CD4-positive, alpha-beta T cell (primary cell): Measurements from ENCODE around the gene ZNF423. TPM values are rescaled to one million over a fixed set of nuclear protein-coding genes. Genes with fewer than 3 reads are reported as not detected.

Experiments
- ATAC-seq: fragments of 200-7000 bp; cut with Tn5 transposase; one replicate; pipeline ENCODE4 v1.10.0; 2022; ENCODE audit warnings: mild to moderate bottlenecking; ENCODE audit not compliant: poor library complexity
- CTCF ChIA-PET: fragments of 350-600 bp; sonication (Branson Sonifier 250); formaldehyde crosslinking; loops from one replicate; lab custom pipeline; 2021; ENCODE audit warnings: antibody characterized with exemption, inconsistent platforms; lab: Charles Lee
- POLR2A ChIA-PET: fragments of 350-600 bp; sonication (Branson Sonifier 250); formaldehyde crosslinking; loops from one replicate; lab custom pipeline; 2021; ENCODE audit warnings: antibody characterized with exemption, inconsistent platforms; lab: Charles Lee
- DNase-seq, 14 experiments: peaks; one replicate each; pipeline ENCODE4 v3.0.0-alpha.2; 2013 to 2020; ENCODE audit warnings: mixed read lengths in 2 of 14
- H3K27ac ChIP-seq, 2 donors: one replicate each; pipeline versions ENCODE4 v1.5.1 to v1.7.0; 2013; ENCODE audit warnings: low read length in 2 of 2, low read depth in 1 of 2, mild to moderate bottlenecking in 1 of 2
- H3K27me3 ChIP-seq, 2 experiments: 1 replicate in 1 of 2; 2 replicates in 1 of 2; pipeline versions ENCODE4 v1.6.1 to v1.7.0; 2013; ENCODE audit warnings: low read length in 2 of 2, control low read depth in 1 of 2, mild to moderate bottlenecking in 1 of 2, moderate library complexity in 1 of 2; ENCODE audit not compliant: insufficient read depth in 2 of 2, control insufficient read depth in 1 of 2
- H3K36me3 ChIP-seq: one replicate; pipeline ENCODE4 v1.6.1; 2013; ENCODE audit warnings: low read length, control low read depth; ENCODE audit not compliant: insufficient read depth
- H3K4me1 ChIP-seq: one replicate; pipeline ENCODE4 v1.6.1; 2013; ENCODE audit warnings: low read length, control low read depth; ENCODE audit not compliant: insufficient read depth
- H3K4me3 ChIP-seq: one replicate; pipeline ENCODE4 v1.5.1; 2013; ENCODE audit warnings: mild to moderate bottlenecking, low read length, moderate library complexity
- H3K9me3 ChIP-seq, 2 experiments: 1 replicate in 1 of 2; 2 replicates in 1 of 2; pipeline versions ENCODE4 v1.6.1 to v1.7.0; 2013; ENCODE audit warnings: low read length in 2 of 2, mild to moderate bottlenecking in 2 of 2, control low read depth in 1 of 2, moderate library complexity in 1 of 2; ENCODE audit not compliant: control insufficient read depth in 1 of 2, insufficient read depth in 1 of 2
- H3K27ac Mint-ChIP-seq: one replicate; pipeline ENCODE4 v1.8.0; 2020; ENCODE audit warnings: mixed read lengths
- H3K27me3 Mint-ChIP-seq: one replicate; pipeline ENCODE4 v1.8.0; 2021; ENCODE audit warnings: mixed read lengths
- H3K36me3 Mint-ChIP-seq: one replicate; pipeline ENCODE4 v1.8.0; 2021; ENCODE audit warnings: low read depth, mixed read lengths
- H3K4me1 Mint-ChIP-seq: one replicate; pipeline ENCODE4 v1.8.0; 2021; ENCODE audit warnings: low read depth, mixed read lengths
- H3K4me3 Mint-ChIP-seq: one replicate; pipeline ENCODE4 v1.8.0; 2020; ENCODE audit warnings: mild to moderate bottlenecking, mixed read lengths
- H3K9me3 Mint-ChIP-seq: one replicate; pipeline ENCODE4 v1.8.0; 2020; ENCODE audit warnings: mixed read lengths
- intact Hi-C, 2 experiments: fragments of 100-400 bp; cut with DNase I in 1 of 2; cut with micrococcal nuclease in 1 of 2; formaldehyde crosslinking; loops; one replicate each; pipeline versions ENCODE4 v1.15.1 to v1.9.0; 2023 to 2025; cut with DNase I, micrococcal nuclease
- total RNA-seq, 174 experiments: library from RNA in 2 of 174; stranded (reverse) in 2 of 174; gene quantifications; one replicate each; pipeline ENCODE4 v1.2.3 and lab custom pipeline; 2021 to 2026
- TF ChIP-seq, protein P1 (sequence below): fragments of 200-600 bp; IDR thresholded peaks from one replicate; pipeline ENCODE4 v1.8.0; 2022; ENCODE audit warnings: antibody characterized with exemption, mild to moderate bottlenecking

ZNF423 gene
- total RNA-seq, 2 experiments from 2014 or later = not detected

DNA sequence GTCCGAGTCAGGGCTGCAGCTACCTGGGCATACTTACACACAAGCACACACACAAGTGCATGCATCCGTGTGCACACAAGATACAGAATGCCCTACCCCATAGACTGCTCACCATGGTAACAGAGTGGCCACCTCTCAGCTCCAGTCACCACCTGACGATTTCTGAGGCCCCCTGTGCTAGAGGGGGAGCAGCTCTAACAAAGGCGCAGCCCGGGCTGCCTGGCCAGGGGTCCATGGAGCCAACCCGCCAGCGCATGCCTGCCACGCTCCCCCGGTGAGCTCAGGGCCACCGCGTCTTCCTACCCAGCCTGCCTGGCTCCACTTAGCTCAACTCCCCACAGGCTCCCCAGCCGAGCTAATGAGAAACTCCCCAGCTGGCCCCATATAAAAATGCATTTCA is 75.5 kb downstream of the ZNF423 start:
- H3K4me3 ChIP-seq = no peak overlapping the region
- no peaks in the 10 kb centered on the region for H3K36me3 ChIP-seq
- peaks cover 0 to 4% of the 10 kb centered on the region in 2 experiments for H3K9me3 ChIP-seq
- Mint-ChIP-seq H3K9me3 (no peaks in the 10 kb centered on the region), H3K4me3 (no peak overlapping the region), H3K36me3 (no peaks in the 10 kb centered on the region), H3K4me1 (no peaks in the 10 kb centered on the region), H3K27me3 (no peaks in the 10 kb centered on the region), H3K27ac (no peak overlapping the region)
- ChIA-PET POLR2A (no interaction called here), CTCF (no interaction called here)
- no peak overlapping the region for H3K27ac ChIP-seq
- DNase-seq (no peak), ATAC-seq (no peak)
- no peaks in the 10 kb centered on the region for H3K27me3 ChIP-seq
- no peaks in the 10 kb centered on the region for H3K4me1 ChIP-seq
- intact Hi-C loops = no loop called here
- TF ChIP-seq, protein P1, sequence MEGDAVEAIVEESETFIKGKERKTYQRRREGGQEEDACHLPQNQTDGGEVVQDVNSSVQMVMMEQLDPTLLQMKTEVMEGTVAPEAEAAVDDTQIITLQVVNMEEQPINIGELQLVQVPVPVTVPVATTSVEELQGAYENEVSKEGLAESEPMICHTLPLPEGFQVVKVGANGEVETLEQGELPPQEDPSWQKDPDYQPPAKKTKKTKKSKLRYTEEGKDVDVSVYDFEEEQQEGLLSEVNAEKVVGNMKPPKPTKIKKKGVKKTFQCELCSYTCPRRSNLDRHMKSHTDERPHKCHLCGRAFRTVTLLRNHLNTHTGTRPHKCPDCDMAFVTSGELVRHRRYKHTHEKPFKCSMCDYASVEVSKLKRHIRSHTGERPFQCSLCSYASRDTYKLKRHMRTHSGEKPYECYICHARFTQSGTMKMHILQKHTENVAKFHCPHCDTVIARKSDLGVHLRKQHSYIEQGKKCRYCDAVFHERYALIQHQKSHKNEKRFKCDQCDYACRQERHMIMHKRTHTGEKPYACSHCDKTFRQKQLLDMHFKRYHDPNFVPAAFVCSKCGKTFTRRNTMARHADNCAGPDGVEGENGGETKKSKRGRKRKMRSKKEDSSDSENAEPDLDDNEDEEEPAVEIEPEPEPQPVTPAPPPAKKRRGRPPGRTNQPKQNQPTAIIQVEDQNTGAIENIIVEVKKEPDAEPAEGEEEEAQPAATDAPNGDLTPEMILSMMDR = no peak

DNA sequence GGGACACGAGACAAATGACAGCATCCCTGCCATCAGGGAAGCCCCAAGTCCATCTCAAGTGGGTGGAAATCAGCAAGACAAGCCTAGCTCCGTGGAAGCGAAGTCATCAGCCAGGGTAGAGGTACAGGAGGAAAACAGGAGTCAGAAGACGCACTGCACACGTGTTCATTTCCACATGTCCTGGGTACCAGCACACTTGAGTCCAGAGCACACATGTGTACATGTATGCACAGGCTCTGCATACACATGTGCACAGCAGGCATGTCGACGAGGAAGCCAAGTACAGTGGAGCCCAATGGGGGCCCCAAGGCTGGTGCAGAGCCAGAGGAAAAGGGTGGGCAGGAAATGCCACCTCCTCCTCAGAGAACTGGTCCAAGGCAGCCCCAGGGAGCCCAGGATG is 75.9 kb downstream of the ZNF423 start:
- peaks cover 0 to 4% of the 10 kb centered on the region in 2 experiments for H3K9me3 ChIP-seq
- DNase-seq (no peak), ATAC-seq (no peak)
- H3K4me1 Mint-ChIP-seq = no peaks in the 10 kb centered on the region
- no peak overlapping the region for H3K4me3 Mint-ChIP-seq
- H3K27me3 Mint-ChIP-seq = no peaks in the 10 kb centered on the region
- H3K4me3 ChIP-seq = no peak overlapping the region
- CTCF ChIA-PET = no interaction called here
- no peaks in the 10 kb centered on the region for H3K36me3 ChIP-seq
- intact Hi-C loops = no loop called here
- no peaks in the 10 kb centered on the region for H3K9me3 Mint-ChIP-seq
- H3K27ac Mint-ChIP-seq = no peak overlapping the region
- no peaks in the 10 kb centered on the region for H3K4me1 ChIP-seq
- H3K36me3 Mint-ChIP-seq = no peaks in the 10 kb centered on the region
- POLR2A ChIA-PET = no interaction called here
- no peaks in the 10 kb centered on the region for H3K27me3 ChIP-seq
- H3K27ac ChIP-seq = no peak overlapping the region
- TF ChIP-seq, protein P1 = no peak

DNA sequence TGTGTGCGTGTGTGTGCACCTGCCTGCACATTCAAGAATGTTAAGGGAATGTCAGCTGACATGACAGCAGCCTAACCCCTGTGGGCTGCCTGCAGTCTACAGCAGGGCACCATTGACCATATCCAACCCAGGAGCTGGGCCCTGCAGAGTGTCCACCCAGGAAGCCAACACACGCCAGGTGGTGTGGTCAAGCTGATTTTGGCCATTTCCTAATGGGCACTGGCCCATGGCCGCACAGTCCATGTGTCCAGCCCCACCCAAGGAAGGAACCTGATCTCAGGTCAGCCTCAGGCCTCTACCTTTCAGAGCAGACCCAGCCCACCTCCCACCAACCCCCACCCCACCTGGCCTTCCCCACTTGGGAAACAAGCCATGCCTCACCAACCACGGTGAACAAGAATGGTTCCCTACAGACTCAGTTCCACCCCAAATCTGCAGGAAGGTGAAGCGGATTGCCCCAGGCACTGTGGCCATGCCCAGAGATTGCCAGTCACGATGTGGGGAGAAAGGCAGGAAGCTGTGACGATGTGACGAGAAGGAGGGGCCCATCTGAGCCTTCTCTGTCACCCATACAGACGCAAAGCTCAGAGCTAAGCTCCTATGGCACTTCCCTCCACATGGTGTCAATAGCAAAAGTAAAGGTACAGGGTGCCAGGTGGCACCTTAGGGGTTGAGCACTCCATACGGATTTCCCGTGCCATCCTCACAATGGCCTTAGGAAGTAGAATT is 77.5 kb downstream of the ZNF423 start:
- Mint-ChIP-seq H3K27ac (no peak overlapping the region), H3K4me3 (no peak overlapping the region), H3K9me3 (no peaks in the 10 kb centered on the region), H3K4me1 (no peaks in the 10 kb centered on the region), H3K27me3 (no peaks in the 10 kb centered on the region), H3K36me3 (no peaks in the 10 kb centered on the region)
- Histone ChIP-seq H3K9me3 (peaks cover 0 to 4% of the 10 kb centered on the region in 2 experiments), H3K27me3 (no peaks in the 10 kb centered on the region), H3K27ac (no peak overlapping the region), H3K36me3 (no peaks in the 10 kb centered on the region), H3K4me1 (no peaks in the 10 kb centered on the region), H3K4me3 (no peak overlapping the region)
- POLR2A ChIA-PET = no interaction called here
- DNase-seq (no peak), ATAC-seq (no peak)
- TF ChIP-seq, protein P1 = no peak
- CTCF ChIA-PET = no interaction called here
- intact Hi-C loops = no loop called here
